GM12873 (cell line): ENCODE results near the gene SLC29A1.

Experiments
- CTCF ChIP-seq: IDR thresholded peaks from 2 replicates; pipeline ENCODE4 v1.5.1; 2012; ENCODE audit warnings: low read depth, mild to moderate bottlenecking, moderate library complexity, low read length, control low read depth; ENCODE audit not compliant: insufficient read depth; ENCODE audit errors: missing control alignments

The SLC29A1 gene

DNA sequence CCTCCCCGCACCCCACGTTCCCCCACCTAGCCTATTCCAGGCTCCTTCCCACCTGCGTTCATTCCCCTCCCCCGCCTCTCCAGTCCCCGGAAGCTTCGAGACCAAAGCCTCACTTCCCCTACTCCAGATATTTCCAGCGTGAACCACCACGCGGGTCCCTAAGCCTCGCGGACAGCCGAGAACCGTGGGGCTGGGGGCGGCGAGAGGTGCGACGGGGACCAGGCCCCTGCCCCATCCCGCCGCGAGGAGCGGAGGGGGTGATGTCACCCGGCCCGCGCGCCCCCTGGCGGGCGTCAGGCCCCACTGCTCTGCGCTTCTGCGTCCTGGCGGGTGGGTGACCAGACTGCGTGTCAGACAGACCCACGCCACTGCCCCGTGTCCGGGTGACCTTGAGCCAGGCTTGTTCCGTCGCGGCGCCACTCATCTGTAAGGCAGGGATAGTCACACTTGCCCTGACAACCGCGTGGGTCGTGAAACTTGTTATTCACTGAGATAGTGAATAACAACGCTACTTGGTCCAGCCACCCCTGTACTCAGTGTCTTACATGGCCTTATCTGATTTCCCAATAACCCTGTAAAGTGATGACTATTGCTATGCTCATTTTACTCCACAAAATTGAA is 14.5 kb downstream of the SLC29A1 start:
- TF ChIP-seq CTCF, result peak; percentile 98

GRCh38 chr6:44238687-44239350 is 15.4 kb downstream of the SLC29A1 start:
- TF ChIP-seq CTCF, result no peak

DNA sequence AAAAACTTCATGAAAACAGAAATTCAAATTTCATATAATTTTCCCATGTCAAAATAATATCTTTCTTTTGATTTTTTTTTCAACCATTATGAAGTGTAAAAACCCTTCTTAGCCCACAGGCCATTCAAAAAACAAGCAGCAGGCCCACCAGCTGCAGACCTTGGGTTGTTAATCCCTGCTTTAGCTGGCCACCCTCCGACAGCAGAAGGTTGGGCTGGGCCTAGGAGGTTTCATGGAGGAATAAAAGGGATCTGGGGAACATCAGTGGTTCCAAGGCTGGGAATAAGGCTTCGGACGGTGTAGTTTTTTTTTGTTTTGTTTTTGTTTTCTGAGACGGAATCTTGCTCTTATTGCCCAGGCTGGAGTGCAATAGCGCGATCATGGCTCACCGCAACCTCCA is 19.9 kb downstream of the SLC29A1 start:
- TF ChIP-seq CTCF, result no peak

- TF ChIP-seq CTCF, result no peak
Observed at GRCh38 chr6:44245391-44245911, 22.1 kb downstream of the SLC29A1 start.

GRCh38 chr6:44245912-44246662 is 22.7 kb downstream of the SLC29A1 start:
- TF ChIP-seq CTCF, result peak; percentile 32

- no peak for TF ChIP-seq CTCF
Observed at GRCh38 chr6:44246663-44247337, 23.4 kb downstream of the SLC29A1 start, which contains the start of gene HSP90AB1. Gene HSP90AB1, plus strand, starts transcription at chr6:44247101. Its CDS starts 1,529 bp downstream, at chr6:44248630.
